ENCODE measurements around the gene EVX1.

Gene EVX1

DNA sequence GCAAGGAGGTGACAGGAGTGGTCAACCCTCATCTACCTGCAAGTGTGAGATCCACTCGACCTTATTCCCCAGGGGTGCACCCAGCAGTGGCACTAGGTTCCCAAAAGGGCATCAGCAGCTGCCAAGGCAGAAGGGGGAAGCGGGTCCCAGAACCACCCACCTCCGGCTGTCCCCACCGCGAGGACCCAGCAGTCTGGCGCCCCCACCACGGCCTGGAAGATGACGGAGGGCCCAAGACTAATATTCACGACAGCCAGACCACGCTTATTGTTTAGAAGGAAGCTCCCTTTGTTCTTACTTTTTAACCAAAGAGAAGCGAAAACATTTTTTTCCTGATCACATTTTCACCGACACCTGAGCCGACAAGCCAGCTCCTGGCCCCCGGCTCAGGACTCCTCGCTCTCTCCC, 3.6 kb upstream of the EVX1 start:
- H3K4me2 ChIP-seq (ENCODE audit: low read length) = no peak overlapping the region
- TF ChIP-seq, protein P1, sequence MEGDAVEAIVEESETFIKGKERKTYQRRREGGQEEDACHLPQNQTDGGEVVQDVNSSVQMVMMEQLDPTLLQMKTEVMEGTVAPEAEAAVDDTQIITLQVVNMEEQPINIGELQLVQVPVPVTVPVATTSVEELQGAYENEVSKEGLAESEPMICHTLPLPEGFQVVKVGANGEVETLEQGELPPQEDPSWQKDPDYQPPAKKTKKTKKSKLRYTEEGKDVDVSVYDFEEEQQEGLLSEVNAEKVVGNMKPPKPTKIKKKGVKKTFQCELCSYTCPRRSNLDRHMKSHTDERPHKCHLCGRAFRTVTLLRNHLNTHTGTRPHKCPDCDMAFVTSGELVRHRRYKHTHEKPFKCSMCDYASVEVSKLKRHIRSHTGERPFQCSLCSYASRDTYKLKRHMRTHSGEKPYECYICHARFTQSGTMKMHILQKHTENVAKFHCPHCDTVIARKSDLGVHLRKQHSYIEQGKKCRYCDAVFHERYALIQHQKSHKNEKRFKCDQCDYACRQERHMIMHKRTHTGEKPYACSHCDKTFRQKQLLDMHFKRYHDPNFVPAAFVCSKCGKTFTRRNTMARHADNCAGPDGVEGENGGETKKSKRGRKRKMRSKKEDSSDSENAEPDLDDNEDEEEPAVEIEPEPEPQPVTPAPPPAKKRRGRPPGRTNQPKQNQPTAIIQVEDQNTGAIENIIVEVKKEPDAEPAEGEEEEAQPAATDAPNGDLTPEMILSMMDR (IDR thresholded peaks at IDR 0.05) = no peak
- H3K27me3 ChIP-seq (ENCODE audit: control insufficient read depth, insufficient read depth, low read length) = peaks cover 40% of the 10 kb centered on the region
- no peak overlapping the region for H3K4me3 ChIP-seq (ENCODE audit: low read depth, low read length)
- no peaks in the 10 kb centered on the region for H3K4me1 ChIP-seq
- H3K9me3 ChIP-seq (ENCODE audit: control insufficient read depth, low read length) = no peaks in the 10 kb centered on the region
- H2AFZ ChIP-seq = no peak overlapping the region
- no peak overlapping the region for H3K9ac ChIP-seq
- no peak overlapping the region for H3K27ac ChIP-seq
- no peaks in the 10 kb centered on the region for H3K36me3 ChIP-seq (ENCODE audit: control insufficient read depth, insufficient read depth, low read length)
- no peaks in the 10 kb centered on the region for H3K79me2 ChIP-seq

DNA sequence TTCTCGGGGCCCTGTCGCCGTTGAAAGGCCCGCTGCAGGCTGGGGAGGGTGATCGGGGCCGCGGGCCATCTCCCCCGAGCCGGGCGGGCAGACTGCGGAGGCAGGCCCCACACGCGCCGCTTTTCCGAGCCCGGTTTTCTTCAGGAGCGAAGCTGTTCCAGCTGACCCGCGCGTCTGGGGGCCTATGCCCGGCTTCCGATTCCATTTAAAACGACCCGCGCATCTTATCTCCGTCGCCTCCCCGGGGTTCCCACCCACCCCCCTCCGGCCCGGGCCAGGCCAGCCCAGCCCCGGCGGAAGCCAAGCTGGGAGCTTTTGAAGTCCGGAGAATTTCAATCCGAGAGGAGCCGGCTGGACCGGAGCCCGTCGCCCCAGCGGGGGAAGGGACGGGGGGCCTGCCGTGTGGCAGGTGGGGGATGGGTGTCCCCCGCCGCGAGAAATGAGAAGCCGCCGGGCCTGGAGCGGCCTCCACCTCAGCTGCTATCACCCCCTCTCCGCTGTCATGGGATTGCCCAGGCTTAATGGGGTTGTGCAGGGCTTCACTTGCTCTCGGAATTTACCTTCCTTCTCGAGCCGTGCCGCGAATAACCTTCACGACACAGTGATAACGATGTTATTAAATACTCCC, 3.1 kb upstream of the EVX1 start:
- Histone ChIP-seq H3K9me3 (ENCODE audit: control insufficient read depth, low read length) (no peaks in the 10 kb centered on the region), H3K27me3 (ENCODE audit: control insufficient read depth, insufficient read depth, low read length) (peaks cover 42% of the 10 kb centered on the region), H2AFZ (no peak overlapping the region), H3K4me1 (no peaks in the 10 kb centered on the region), H3K9ac (no peak overlapping the region), H3K79me2 (no peaks in the 10 kb centered on the region), H3K4me3 (ENCODE audit: low read depth, low read length) (no peak overlapping the region), H3K27ac (no peak overlapping the region), H3K4me2 (ENCODE audit: low read length) (no peak overlapping the region), H3K36me3 (ENCODE audit: control insufficient read depth, insufficient read depth, low read length) (no peaks in the 10 kb centered on the region)
- TF ChIP-seq, protein P1 (IDR thresholded peaks at IDR 0.05) = no peak

DNA sequence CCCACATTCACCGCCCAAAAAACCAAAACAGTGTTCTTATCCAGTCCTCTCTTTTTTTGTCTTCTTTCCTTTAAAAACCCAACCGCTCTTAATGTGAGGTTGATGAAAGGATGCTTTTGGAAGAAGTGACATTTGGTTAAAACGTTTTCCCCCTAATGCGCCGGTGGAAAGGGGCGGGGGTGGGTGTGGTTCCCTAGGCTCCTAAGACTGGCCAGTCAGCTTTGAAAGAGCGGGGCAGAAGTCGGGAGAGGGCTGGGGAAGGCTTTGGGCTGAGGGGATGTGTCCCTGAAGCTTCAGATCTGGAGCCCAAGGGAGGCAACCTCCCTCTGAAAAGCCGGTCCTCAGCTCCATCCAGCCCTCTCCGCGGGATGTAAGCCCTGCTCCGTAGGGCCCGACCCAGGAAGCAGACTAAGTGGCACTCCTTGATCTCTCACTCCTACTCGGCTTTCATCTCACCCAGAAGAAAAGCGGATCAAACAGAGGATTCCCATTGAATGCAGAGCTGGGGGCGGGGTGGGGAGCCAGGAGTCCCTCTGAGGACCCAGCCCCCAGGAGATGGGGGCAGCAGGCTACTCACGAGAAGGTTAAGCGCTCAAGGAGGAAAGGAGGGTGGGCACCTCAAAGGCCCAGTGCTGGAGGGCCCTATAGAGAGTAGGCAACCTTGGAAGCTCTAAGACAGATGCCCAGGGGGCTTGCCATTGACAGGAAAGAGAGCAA, 2.4 kb upstream of the EVX1 start:
- H3K27ac ChIP-seq = no peak overlapping the region
- no peak overlapping the region for H3K4me3 ChIP-seq (ENCODE audit: low read depth, low read length)
- no peak overlapping the region for H2AFZ ChIP-seq
- no peak overlapping the region for H3K9ac ChIP-seq
- no peaks in the 10 kb centered on the region for H3K36me3 ChIP-seq (ENCODE audit: control insufficient read depth, insufficient read depth, low read length)
- H3K4me1 ChIP-seq = no peaks in the 10 kb centered on the region
- peaks cover 48% of the 10 kb centered on the region for H3K27me3 ChIP-seq (ENCODE audit: control insufficient read depth, insufficient read depth, low read length)
- TF ChIP-seq, protein P1 (IDR thresholded peaks at IDR 0.05) = no peak
- H3K4me2 ChIP-seq (ENCODE audit: low read length) = no peak overlapping the region
- no peaks in the 10 kb centered on the region for H3K79me2 ChIP-seq
- no peaks in the 10 kb centered on the region for H3K9me3 ChIP-seq (ENCODE audit: control insufficient read depth, low read length)

DNA sequence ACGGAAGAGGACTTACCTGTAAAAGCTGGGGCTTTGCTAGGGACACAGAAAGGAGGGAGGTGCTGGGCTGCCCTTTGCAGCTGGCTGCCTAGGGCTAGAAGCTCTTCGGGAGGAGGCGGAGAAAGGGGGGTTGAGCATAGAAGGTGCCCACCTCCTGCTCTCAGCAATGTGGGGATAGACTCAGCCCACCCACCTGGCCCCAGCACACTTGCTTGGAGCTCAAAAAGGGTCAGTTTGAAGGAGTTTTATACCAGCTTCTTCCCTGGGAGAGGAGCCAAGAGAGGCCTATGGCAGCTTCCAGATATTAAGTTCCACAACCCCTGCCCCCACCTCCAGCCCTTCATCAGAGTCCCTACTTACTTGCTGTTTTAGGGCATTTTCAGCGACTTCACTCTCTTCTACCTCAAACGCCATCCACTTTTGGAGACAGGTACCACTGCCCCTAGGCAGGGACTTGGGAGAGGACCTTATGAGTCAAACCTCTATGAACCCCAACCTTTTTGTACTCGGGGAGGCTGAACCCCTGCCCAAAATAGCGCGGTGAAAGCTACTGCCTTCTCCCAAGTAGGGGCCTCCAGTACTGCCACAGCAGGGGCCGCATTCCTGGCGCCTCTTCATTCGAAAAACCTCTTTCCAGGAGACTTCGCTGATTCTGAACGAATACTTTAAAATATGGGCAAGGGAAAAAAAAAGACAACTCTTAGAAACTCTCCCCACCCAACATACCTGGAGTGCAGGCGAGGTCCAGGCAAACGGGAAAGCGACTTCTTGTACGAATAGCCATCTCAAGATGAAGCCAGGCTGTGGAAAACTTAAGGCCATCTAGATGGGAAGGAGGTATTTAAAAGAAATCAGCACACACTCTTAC, 1.2 kb upstream of the EVX1 start:
- Histone ChIP-seq H3K4me2 (ENCODE audit: low read length) (no peak overlapping the region), H3K36me3 (ENCODE audit: control insufficient read depth, insufficient read depth, low read length) (no peaks in the 10 kb centered on the region), H3K9me3 (ENCODE audit: control insufficient read depth, low read length) (no peaks in the 10 kb centered on the region), H3K4me3 (ENCODE audit: low read depth, low read length) (no peak overlapping the region), H3K9ac (no peak overlapping the region), H3K27me3 (ENCODE audit: control insufficient read depth, insufficient read depth, low read length) (peaks cover 46% of the 10 kb centered on the region), H3K4me1 (no peaks in the 10 kb centered on the region), H3K79me2 (no peaks in the 10 kb centered on the region), H3K27ac (no peak overlapping the region), H2AFZ (no peak overlapping the region)
- TF ChIP-seq, protein P1 (IDR thresholded peaks at IDR 0.05) = no peak
